HG03196 (cell line): ENCODE data around the gene TMEM107.

ENCODE experiments used
- ATAC-seq: cut with Tn5 transposase; IDR thresholded peaks from one replicate; pipeline ENCODE4 v1.9.1; 2021; ENCODE audit not compliant: unreplicated experiment

TMEM107 gene

GRCh38 chr17:8151641-8152111, 24.5 kb downstream of the TMEM107 start:
- ATAC-seq = no peak

- ATAC-seq = peak; percentile 42
Measured at GRCh38 chr17:8151120-8151640, 25.0 kb downstream of the TMEM107 start.

DNA sequence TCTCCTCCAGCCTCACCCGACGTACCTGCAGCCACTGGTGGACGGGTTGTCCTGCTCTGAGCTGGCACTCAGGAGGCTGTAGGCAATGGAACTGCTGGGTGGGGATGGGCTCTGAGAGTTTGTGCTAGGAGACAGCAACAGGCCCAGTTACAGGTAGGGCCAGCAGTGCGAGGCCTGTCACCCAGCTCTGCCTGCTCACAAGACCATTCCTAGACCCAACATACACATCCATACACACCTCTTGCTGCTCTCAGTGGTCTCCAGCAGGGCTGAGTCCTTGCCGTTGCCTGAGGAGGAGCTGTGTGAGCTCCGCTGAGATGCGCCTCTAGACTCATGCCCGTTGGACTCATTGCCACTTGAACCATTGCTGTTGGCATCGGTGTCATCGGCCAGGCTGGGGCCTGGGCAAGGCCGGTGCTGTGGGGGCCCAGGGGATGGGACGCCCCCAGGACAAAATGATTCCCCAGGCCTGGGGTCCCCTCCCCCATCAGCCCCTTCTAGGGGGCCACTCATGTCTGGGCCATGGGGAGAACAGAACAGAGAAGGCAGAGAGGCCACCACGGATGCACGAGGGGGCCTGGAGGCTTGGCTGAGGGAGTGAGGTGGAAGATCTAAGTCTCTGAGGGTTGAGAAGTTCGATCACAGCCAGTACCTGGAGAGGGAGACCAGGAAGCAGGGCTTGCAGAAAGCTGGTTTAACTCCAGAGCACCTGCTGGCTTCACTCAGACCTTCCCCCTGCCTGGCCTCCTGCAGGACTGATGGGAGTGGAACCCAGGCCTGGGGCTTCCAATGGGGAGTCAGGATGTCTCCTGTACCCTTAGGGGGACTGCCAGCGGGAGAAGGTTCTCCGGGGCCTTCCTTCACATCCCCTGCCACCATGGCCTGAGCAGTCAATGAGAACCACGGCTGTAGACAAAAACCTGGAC, 25.7 kb downstream of the TMEM107 start:
- ATAC-seq = no peak

DNA sequence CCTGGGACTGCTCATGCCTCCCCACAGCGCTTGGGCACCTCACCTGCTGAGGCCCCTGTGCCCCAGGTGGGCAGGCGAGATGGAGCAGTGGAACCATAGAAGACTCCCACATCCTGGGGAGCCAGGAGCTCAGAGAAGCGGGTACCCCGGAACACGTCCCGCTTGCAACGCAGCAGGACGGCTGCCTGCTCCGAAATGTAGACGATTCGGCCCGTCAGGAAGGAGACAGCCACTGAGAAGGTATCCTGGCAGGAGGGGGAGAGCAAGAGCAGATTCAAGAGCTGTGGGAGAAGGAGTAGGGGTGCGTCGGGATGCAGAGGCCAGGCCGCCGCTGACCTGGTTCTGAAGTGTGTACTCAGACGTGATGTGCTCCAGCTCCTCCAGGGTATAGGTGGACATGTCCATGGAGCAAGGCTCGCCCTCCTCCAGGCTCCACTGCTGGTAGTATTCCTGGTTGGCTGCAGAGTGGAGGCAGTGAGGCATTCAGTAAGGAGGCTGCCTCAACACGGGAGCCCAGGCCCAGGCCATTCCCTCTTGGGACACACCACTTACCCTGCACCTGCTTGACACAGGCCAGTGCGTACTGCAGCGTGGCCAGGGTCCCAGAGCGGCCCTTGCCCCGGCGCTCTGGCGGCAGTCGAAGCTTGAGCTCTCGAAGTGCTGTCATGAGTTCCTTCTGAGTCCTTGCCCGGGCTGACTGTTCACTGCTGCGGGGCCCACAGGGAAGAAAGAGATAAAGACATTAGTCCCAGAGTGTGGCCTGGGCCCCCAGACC, 26.6 kb downstream of the TMEM107 start:
- no peak for ATAC-seq

GRCh38 chr17:8148560-8148959, 27.6 kb downstream of the TMEM107 start:
- no peak for ATAC-seq

DNA sequence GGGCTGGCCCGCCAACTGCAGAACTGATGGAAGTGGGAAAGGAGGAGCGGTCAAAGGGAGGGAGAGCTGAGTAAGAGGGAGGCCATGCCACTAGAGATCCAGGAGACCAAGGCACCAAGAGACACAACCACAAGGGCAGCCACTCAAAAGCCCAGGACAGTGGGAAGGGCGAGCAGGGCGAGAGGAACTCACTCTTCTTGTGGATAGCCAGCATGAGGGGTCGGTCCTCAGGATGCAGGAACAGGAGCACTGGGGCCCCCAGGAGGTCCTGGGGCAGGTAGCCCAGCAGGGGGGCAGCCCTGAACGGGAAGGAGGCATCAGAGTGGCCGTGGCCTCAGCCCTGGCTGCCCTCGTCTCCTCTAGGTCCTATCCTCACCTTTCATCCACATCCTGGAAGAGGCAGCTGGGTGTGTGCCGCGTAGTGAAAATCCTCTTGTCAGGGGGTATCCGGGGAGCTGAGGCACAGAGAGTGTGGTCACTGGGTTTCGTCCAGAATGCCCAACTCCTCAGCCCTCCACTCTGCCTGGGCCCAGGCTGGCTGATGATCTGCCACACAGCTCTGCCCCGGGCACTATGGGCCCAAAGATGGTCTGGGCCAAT, 28.3 kb downstream of the TMEM107 start:
- ATAC-seq = no peak

GRCh38 chr17:8147141-8147804, 28.9 kb downstream of the TMEM107 start:
- ATAC-seq = no peak

DNA sequence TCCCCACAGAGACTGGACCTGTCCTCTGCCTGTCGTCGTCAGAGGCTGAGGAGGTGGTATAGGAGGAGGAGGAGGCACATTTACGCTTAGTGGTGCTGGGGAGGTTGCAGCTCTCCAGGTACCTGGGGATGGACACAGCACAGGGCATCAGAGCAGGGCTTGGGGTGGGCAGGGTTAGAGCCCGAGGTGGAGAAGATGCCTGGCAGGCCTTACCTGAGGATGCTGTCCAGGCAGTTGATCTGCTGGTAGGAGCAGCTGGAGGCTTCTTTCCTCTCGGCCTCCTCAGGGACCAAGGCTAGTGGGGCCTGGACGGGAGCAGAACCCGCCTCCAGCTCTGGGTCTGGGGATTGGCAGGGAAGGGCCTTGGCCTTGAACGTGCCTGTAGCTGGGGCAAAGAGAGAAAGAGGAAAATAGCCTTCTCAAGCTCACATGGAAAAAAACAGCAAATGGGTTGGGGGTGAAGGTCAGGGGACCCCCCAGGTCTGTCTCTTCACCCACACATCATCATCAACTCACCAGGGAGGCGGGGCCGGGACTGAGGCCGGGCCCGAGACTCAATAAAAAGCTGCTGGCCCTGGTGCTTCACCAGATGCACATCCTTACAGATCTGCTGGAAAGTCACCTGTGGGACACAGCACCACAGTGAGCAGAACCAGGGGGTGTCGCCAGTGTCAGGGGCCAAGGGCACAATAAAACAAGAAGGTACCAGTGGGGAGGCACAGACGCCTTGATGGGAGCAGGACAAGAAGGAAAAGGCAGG, 29.6 kb downstream of the TMEM107 start:
- ATAC-seq = no peak

DNA sequence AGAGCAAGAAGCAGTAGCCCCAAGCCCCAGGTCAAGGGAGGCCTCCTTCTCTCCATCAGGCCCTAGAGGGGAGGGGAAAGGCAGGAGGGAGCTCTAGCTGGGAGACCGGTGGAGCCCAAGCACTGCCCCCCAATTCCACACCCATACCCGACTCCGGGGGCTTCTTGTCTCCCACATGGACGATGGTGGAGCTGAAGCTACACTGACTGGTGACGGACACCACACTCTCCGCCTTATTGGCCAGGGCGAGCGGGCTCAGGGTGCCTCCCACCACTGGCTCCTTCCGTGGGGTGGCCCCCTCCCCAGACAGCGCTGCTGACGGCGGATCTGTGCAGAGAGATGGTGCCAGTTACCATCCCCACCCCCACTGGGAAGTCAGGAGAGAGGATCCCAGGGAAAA, 30.4 kb downstream of the TMEM107 start:
- no peak for ATAC-seq

- no peak for ATAC-seq
Measured at GRCh38 chr17:8144401-8145231, 31.6 kb downstream of the TMEM107 start.

DNA sequence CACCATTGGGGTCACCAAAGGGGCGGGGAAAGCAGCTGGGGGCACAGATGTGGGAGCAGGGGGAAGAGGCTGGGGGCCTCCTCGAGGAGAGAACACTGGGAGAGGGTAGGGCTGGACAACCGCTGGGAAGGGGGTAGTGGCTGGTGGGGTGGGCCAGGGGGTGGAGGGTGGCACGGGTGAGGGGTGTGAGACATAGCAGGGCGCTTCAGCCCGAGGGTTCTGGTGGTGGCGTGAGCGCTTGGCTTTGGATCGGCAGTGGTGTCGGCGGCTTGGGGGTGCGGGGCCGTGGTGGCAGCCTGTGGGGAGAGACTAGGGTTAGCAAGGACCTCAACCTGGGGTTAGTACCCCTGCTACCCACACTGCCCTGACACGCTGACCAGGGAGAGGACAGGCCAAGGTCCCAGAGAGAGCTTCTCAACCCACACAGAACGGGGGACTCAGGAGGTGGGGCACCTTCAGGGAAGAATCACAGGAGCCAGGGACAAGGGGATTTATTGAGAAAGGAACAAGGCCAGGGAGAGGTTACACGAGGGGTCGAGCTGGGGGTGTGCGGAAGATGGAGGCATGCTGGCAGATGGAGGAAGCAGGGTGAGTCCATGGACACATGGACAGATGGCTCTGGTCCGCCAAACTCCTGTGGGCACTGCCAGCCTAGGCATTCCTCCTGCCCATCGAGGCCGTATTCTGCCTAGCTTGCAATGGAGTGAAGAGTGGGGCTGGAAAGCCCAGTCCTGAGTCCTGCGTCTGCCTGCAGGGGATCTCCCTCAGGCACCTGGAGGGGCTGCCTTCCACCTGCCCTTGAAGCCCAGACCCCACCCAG, 32.4 kb downstream of the TMEM107 start:
- no peak for ATAC-seq

- ATAC-seq = no peak
Measured at GRCh38 chr17:8142887-8143580, 33.1 kb downstream of the TMEM107 start.

- no peak for ATAC-seq
Measured at GRCh38 chr17:8142158-8142886, 33.9 kb downstream of the TMEM107 start.

- no peak for ATAC-seq
Measured at GRCh38 chr17:8141741-8142140, 34.4 kb downstream of the TMEM107 start.

GRCh38 chr17:8141045-8141444, 35.1 kb downstream of the TMEM107 start:
- no peak for ATAC-seq

GRCh38 chr17:8140065-8141029, 35.8 kb downstream of the TMEM107 start:
- ATAC-seq = no peak
